GM23338 (cell line): Measurements from ENCODE around the gene ASTN1. TPM values are rescaled to one million over a fixed set of nuclear protein-coding genes. Genes with fewer than 3 reads are reported as not detected.

Source experiments
- ATAC-seq: fragments of 200-7000 bp; cut with Tn5 transposase; 3 replicates; pipeline ENCODE4 v1.9.1; 2020
- DNase-seq: peaks from one replicate; pipeline ENCODE4 v3.0.0-alpha.2; 2015; ENCODE audit warnings: low spot score
- H2AFZ ChIP-seq: fragments of 200-600 bp; sonication (generic); 2 replicates; pipeline ENCODE4 v1.8.0; 2016; ENCODE audit warnings: antibody characterized with exemption, mild to moderate bottlenecking, moderate library complexity
- H3F3A ChIP-seq: fragments of 200-600 bp; sonication (generic); replicated peaks from 2 replicates; pipeline ENCODE4 v1.8.0; 2017; ENCODE audit warnings: antibody characterized with exemption, mixed run types, low read depth
- H3K27ac ChIP-seq: fragments of 200-600 bp; sonication (generic); 2 replicates; pipeline ENCODE4 v1.6.1; 2016; ENCODE audit warnings: low read depth
- H3K27me3 ChIP-seq: fragments of 200-600 bp; sonication (generic); 2 replicates; pipeline ENCODE4 v1.8.0; 2016; ENCODE audit warnings: mild to moderate bottlenecking, mixed run types, moderate library complexity; ENCODE audit not compliant: insufficient read depth
- H3K36me3 ChIP-seq: fragments of 200-600 bp; sonication (generic); 2 replicates; pipeline ENCODE4 v1.8.0; 2016; ENCODE audit warnings: mild to moderate bottlenecking; ENCODE audit not compliant: insufficient read depth
- H3K4me1 ChIP-seq: fragments of 200-600 bp; sonication (generic); 2 replicates; pipeline ENCODE4 v1.8.0; 2016; ENCODE audit warnings: mild to moderate bottlenecking, moderate library complexity; ENCODE audit not compliant: insufficient read depth
- H3K4me2 ChIP-seq: fragments of 200-600 bp; sonication (generic); 2 replicates; pipeline ENCODE4 v1.7.1; 2017; ENCODE audit warnings: mixed run types
- H3K4me3 ChIP-seq: fragments of 200-600 bp; sonication (generic); 2 replicates; pipeline ENCODE4 v1.6.1; 2016; ENCODE audit warnings: mixed run types
- H3K79me2 ChIP-seq: fragments of 200-600 bp; sonication (generic); replicated peaks from 2 replicates; pipeline ENCODE4 v1.8.0; 2017; ENCODE audit warnings: mild to moderate bottlenecking; ENCODE audit not compliant: insufficient read depth
- H3K9me2 ChIP-seq: fragments of 200-600 bp; sonication (generic); 2 replicates; pipeline ENCODE4 v1.8.0; 2017; ENCODE audit not compliant: insufficient read depth
- H4K20me1 ChIP-seq: fragments of 200-600 bp; sonication (generic); replicated peaks from 2 replicates; pipeline ENCODE4 v1.8.0; 2017; ENCODE audit warnings: mild to moderate bottlenecking; ENCODE audit not compliant: insufficient read depth
- H3K27ac Mint-ChIP-seq: 2 replicates; pipeline ENCODE4 v1.8.0; 2020; ENCODE audit warnings: inconsistent platforms, mild to moderate bottlenecking, moderate library complexity, mixed read lengths
- H3K27me3 Mint-ChIP-seq: 3 replicates; pipeline ENCODE4 v1.8.0; 2022; ENCODE audit warnings: low read depth, mild to moderate bottlenecking, moderate library complexity, mixed read lengths, inconsistent platforms; ENCODE audit not compliant: insufficient read depth, poor library complexity
- H3K36me3 Mint-ChIP-seq: 3 replicates; pipeline ENCODE4 v1.8.0; 2021; ENCODE audit warnings: low read depth, mild to moderate bottlenecking, inconsistent platforms, moderate library complexity, mixed read lengths
- H3K4me1 Mint-ChIP-seq: 3 replicates; pipeline ENCODE4 v1.8.0; 2020; ENCODE audit warnings: mild to moderate bottlenecking, inconsistent platforms, mixed read lengths
- H3K4me3 Mint-ChIP-seq: 3 replicates; pipeline ENCODE4 v1.8.0; 2021; ENCODE audit warnings: moderate library complexity, mild to moderate bottlenecking, inconsistent platforms, mixed read lengths
- H3K9me3 Mint-ChIP-seq: 3 replicates; pipeline ENCODE4 v1.8.0; 2020; ENCODE audit warnings: moderate library complexity, mild to moderate bottlenecking, inconsistent platforms, mixed read lengths
- NANOG ChIP-seq: IDR thresholded peaks from 2 replicates; pipeline ENCODE4 v1.6.1; 2016; ENCODE audit warnings: antibody characterized with exemption, borderline replicate concordance
- STAT1 ChIP-seq: IDR thresholded peaks from one replicate; pipeline ENCODE4 v1.6.1; 2016; ENCODE audit warnings: antibody characterized with exemption; ENCODE audit not compliant: unreplicated experiment
- ZNF114 ChIP-seq: fragments of 250-450 bp; sonication (Bioruptor Pico); IDR thresholded peaks from 2 replicates; pipeline ENCODE4 v1.5.0; 2020; ENCODE audit warnings: mild to moderate bottlenecking, moderate library complexity
- ZNF331 ChIP-seq: fragments of 250-450 bp; sonication (Bioruptor Pico); IDR thresholded peaks from 2 replicates; pipeline ENCODE4 v1.5.0; 2020; ENCODE audit warnings: low read depth, mild to moderate bottlenecking, moderate library complexity
- polyA plus RNA-seq: library from polyadenylated mRNA; unstranded; fragments of >200 nt; fragmentation: Nextera tagmentation; extraction: Ambion mirVana; gene quantifications from 2 replicates; pipeline ENCODE4 v1.2.1, GENCODE V29; 2016
- total RNA-seq: library from RNA; depleted of rRNA; stranded (reverse); fragments of >200 nt; shearing (Covaris generic); gene quantifications from 2 replicates; pipeline ENCODE4 v1.2.3, GENCODE V29; 2014
- TF ChIP-seq, protein P1 (sequence below): IDR thresholded peaks from 2 replicates; pipeline ENCODE4 v1.6.1; 2016; ENCODE audit warnings: antibody characterized with exemption
- TF ChIP-seq, protein P2 (sequence below): fragments of 250-450 bp; sonication (Bioruptor Pico); IDR thresholded peaks from 2 replicates; pipeline ENCODE4 v1.5.0; 2020; ENCODE audit warnings: mild to moderate bottlenecking, moderate library complexity
- TF ChIP-seq, protein P3 (sequence below): IDR thresholded peaks from one replicate; pipeline ENCODE4 v1.6.1; 2018; ENCODE audit warnings: antibody characterized with exemption; ENCODE audit not compliant: unreplicated experiment

The ASTN1 gene
- total and polyA plus RNA-seq, 2 experiments from 2014 or later = 2.0 to 5.2 TPM

DNA sequence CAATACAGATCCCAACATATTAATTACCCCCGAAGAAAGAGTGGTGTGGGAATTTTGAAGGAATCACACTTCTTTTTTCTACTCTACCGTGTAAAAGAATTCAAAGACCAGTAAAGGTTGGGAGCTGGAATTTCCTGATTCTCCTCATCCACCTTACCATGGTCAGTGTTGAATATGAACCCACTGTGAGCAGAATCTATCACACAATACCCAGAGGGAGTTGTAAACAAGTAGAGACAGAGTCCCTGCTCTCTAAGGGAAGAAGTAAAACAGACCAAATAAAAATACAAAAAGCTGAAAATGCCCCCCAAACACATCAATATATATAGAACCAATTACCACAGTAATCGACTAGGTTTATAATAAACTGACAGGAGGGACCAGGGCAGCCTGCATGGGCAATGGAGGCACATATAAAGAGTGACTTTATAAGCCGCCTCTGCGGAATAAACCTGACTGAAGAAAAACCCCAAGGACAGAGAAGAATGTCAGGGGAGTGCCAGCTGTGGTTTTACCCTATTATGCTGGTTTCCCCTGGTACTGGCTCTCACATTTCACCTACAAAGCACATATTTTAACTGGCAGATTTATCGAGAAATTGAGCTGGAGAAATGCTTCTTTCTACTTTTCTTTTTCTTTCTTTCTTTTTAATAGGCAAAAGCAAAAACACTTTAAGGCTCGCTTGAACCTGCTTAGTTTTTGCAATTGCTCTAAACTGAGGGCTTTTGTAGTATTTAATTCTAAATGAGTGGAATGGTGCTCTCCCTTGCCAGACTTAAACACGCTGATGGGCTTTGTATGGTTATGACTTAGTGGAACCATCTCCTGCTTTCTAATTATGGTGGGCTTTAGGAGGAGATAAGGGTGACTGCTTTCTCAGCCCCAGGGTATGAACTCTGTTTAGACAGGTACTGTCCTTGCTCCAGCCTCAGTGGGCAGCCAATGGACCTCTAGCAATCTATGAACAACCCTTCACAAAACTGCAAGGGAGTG, 244.8 kb downstream of the ASTN1 start (continued):
- TF ChIP-seq, protein P1, sequence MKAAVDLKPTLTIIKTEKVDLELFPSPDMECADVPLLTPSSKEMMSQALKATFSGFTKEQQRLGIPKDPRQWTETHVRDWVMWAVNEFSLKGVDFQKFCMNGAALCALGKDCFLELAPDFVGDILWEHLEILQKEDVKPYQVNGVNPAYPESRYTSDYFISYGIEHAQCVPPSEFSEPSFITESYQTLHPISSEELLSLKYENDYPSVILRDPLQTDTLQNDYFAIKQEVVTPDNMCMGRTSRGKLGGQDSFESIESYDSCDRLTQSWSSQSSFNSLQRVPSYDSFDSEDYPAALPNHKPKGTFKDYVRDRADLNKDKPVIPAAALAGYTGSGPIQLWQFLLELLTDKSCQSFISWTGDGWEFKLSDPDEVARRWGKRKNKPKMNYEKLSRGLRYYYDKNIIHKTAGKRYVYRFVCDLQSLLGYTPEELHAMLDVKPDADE = no peak
- TF ChIP-seq NANOG = no peak

DNA sequence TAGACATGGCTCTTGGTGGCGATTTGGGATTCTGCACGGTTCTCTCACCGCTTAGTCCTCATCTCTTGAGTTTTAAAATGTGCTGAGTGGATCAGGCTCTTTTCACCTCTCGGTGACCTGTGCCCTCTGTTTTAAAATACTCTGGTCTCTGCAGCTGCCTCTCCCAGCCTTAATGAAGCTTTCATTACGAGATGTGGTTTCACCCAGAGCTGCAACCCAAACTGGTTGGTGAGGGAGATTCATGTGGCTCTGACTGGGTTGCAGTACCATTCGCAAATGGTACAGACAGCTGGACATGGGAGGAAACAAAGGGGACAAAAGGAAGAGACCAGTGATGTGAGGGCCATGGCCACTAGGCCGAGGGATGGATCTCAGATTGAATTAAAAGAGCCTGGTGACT, 258.9 kb downstream of the ASTN1 start:
- ATAC-seq (no peak), DNase-seq (no peak)
- H3K27ac Mint-ChIP-seq = no peak overlapping the region
- no peak overlapping the region for H3K4me2 ChIP-seq
- H3K4me1 Mint-ChIP-seq = peaks cover 18% of the 10 kb centered on the region
- no peaks in the 10 kb centered on the region for H3K79me2 ChIP-seq
- no peaks in the 10 kb centered on the region for H4K20me1 ChIP-seq
- no peaks in the 10 kb centered on the region for H3K27me3 Mint-ChIP-seq
- H3K4me3 ChIP-seq = no peak overlapping the region
- H2AFZ ChIP-seq = no peak overlapping the region
- no peaks in the 10 kb centered on the region for H3K36me3 Mint-ChIP-seq
- TF ChIP-seq, protein P2, sequence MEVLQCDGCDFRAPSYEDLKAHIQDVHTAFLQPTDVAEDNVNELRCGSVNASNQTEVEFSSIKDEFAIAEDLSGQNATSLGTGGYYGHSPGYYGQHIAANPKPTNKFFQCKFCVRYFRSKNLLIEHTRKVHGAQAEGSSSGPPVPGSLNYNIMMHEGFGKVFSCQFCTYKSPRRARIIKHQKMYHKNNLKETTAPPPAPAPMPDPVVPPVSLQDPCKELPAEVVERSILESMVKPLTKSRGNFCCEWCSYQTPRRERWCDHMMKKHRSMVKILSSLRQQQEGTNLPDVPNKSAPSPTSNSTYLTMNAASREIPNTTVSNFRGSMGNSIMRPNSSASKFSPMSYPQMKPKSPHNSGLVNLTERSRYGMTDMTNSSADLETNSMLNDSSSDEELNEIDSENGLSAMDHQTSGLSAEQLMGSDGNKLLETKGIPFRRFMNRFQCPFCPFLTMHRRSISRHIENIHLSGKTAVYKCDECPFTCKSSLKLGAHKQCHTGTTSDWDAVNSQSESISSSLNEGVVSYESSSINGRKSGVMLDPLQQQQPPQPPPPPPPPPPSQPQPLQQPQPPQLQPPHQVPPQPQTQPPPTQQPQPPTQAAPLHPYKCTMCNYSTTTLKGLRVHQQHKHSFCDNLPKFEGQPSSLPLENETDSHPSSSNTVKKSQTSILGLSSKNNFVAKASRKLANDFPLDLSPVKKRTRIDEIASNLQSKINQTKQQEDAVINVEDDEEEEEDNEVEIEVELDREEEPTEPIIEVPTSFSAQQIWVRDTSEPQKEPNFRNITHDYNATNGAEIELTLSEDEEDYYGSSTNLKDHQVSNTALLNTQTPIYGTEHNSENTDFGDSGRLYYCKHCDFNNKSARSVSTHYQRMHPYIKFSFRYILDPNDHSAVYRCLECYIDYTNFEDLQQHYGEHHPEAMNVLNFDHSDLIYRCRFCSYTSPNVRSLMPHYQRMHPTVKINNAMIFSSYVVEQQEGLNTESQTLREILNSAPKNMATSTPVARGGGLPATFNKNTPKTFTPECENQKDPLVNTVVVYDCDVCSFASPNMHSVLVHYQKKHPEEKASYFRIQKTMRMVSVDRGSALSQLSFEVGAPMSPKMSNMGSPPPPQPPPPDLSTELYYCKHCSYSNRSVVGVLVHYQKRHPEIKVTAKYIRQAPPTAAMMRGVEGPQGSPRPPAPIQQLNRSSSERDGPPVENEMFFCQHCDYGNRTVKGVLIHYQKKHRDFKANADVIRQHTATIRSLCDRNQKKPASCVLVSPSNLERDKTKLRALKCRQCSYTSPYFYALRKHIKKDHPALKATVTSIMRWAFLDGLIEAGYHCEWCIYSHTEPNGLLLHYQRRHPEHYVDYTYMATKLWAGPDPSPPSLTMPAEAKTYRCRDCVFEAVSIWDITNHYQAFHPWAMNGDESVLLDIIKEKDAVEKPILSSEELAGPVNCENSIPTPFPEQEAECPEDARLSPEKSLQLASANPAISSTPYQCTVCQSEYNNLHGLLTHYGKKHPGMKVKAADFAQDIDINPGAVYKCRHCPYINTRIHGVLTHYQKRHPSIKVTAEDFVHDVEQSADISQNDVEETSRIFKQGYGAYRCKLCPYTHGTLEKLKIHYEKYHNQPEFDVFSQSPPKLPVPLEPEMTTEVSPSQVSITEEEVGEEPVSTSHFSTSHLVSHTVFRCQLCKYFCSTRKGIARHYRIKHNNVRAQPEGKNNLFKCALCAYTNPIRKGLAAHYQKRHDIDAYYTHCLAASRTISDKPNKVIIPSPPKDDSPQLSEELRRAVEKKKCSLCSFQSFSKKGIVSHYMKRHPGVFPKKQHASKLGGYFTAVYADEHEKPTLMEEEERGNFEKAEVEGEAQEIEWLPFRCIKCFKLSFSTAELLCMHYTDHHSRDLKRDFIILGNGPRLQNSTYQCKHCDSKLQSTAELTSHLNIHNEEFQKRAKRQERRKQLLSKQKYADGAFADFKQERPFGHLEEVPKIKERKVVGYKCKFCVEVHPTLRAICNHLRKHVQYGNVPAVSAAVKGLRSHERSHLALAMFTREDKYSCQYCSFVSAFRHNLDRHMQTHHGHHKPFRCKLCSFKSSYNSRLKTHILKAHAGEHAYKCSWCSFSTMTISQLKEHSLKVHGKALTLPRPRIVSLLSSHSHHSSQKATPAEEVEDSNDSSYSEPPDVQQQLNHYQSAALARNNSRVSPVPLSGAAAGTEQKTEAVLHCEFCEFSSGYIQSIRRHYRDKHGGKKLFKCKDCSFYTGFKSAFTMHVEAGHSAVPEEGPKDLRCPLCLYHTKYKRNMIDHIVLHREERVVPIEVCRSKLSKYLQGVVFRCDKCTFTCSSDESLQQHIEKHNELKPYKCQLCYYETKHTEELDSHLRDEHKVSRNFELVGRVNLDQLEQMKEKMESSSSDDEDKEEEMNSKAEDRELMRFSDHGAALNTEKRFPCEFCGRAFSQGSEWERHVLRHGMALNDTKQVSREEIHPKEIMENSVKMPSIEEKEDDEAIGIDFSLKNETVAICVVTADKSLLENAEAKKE (CRISPR knock-in tag) = no peak
- no peak for TF ChIP-seq ZNF331 (CRISPR knock-in tag)
- no peak for TF ChIP-seq STAT1
- no peak for TF ChIP-seq ZNF114 (CRISPR knock-in tag)
- TF ChIP-seq, protein P3, sequence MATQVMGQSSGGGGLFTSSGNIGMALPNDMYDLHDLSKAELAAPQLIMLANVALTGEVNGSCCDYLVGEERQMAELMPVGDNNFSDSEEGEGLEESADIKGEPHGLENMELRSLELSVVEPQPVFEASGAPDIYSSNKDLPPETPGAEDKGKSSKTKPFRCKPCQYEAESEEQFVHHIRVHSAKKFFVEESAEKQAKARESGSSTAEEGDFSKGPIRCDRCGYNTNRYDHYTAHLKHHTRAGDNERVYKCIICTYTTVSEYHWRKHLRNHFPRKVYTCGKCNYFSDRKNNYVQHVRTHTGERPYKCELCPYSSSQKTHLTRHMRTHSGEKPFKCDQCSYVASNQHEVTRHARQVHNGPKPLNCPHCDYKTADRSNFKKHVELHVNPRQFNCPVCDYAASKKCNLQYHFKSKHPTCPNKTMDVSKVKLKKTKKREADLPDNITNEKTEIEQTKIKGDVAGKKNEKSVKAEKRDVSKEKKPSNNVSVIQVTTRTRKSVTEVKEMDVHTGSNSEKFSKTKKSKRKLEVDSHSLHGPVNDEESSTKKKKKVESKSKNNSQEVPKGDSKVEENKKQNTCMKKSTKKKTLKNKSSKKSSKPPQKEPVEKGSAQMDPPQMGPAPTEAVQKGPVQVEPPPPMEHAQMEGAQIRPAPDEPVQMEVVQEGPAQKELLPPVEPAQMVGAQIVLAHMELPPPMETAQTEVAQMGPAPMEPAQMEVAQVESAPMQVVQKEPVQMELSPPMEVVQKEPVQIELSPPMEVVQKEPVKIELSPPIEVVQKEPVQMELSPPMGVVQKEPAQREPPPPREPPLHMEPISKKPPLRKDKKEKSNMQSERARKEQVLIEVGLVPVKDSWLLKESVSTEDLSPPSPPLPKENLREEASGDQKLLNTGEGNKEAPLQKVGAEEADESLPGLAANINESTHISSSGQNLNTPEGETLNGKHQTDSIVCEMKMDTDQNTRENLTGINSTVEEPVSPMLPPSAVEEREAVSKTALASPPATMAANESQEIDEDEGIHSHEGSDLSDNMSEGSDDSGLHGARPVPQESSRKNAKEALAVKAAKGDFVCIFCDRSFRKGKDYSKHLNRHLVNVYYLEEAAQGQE = no peak
- no peaks in the 10 kb centered on the region for H3F3A ChIP-seq
- peaks cover 2% of the 10 kb centered on the region; the same call in 1 of the 3 replicates for H3K9me3 Mint-ChIP-seq
- H3K4me1 ChIP-seq = no peaks in the 10 kb centered on the region
- H3K27ac ChIP-seq = no peak overlapping the region
- H3K4me3 Mint-ChIP-seq = no peak overlapping the region
- H3K27me3 ChIP-seq = no peaks in the 10 kb centered on the region
- no peaks in the 10 kb centered on the region for H3K36me3 ChIP-seq
- no peaks in the 10 kb centered on the region for H3K9me2 ChIP-seq
